ENCODE results near the gene FRAS1. TPM values are rescaled to one million over a fixed set of nuclear protein-coding genes. Genes with fewer than 3 reads are reported as not detected.
A peak's percentile ranks its signal among the peaks of the same experiment; 100 is the strongest.

FRAS1 gene
- total RNA-seq, 2 donors from 2014 or later: 0.17 TPM; not detected in 1

GRCh38 chr4:78551420-78552351, 494.6 kb downstream of the FRAS1 start, which contains the start of gene ANXA3:
Gene ANXA3 (plus strand): TSS chr4:78551770. CDS start chr4:78554474, 2,704 bp downstream.
- Mint-ChIP-seq H3K36me3 (no peaks in the 10 kb centered on the region), H3K9me3 (no peaks in the 10 kb centered on the region), H3K27ac (peak within 1 kb of the TSS; percentile 21 to 74), H3K4me3 (peak within 1 kb of the TSS; percentile 64), H3K27me3 (peaks cover 23 to 33% of the 10 kb centered on the region in 2 donors), H3K4me1 (ENCODE audit: low read depth in 2 of 2) (peaks cover 6 to 9% of the 10 kb centered on the region in 2 donors)
- DNase-seq (ENCODE audit: low spot score): peak; percentile 63
- ATAC-seq: peak; percentile 44 to 73

GRCh38 chr4:78552389-78553042, 495.4 kb downstream of the FRAS1 start:
- H3K27me3 Mint-ChIP-seq: peaks cover 23 to 33% of the 10 kb centered on the region in 2 donors
- no peaks in the 10 kb centered on the region for H3K36me3 Mint-ChIP-seq
- peak in 1 of 2 donors; percentile 70 for ATAC-seq
- H3K27ac Mint-ChIP-seq: peak overlapping the region; percentile 21 to 74
- peak overlapping the region; percentile 30 for H3K4me3 Mint-ChIP-seq
- no peak for DNase-seq (ENCODE audit: low spot score)
- H3K9me3 Mint-ChIP-seq: no peaks in the 10 kb centered on the region
- peaks cover 6 to 9% of the 10 kb centered on the region in 2 donors for H3K4me1 Mint-ChIP-seq (ENCODE audit: low read depth in 2 of 2)

- Mint-ChIP-seq H3K4me1 (ENCODE audit: low read depth in 2 of 2) (peaks cover 6 to 9% of the 10 kb centered on the region in 2 donors), H3K36me3 (no peaks in the 10 kb centered on the region), H3K9me3 (no peaks in the 10 kb centered on the region), H3K27ac (no peak overlapping the region), H3K27me3 (peaks cover 23 to 33% of the 10 kb centered on the region in 2 donors), H3K4me3 (no peak overlapping the region)
- ATAC-seq (peak in 1 of 2 donors; percentile 51), DNase-seq (ENCODE audit: low spot score) (no peak)
These were observed 495.9 kb downstream of the FRAS1 start for GRCh38 chr4:78553043-78553396.

GRCh38 chr4:78553529-78554060, 496.5 kb downstream of the FRAS1 start:
- ATAC-seq: no peak
- H3K4me3 Mint-ChIP-seq: no peak overlapping the region
- DNase-seq (ENCODE audit: low spot score): no peak
- no peaks in the 10 kb centered on the region for H3K9me3 Mint-ChIP-seq
- peaks cover 23 to 33% of the 10 kb centered on the region in 2 donors for H3K27me3 Mint-ChIP-seq
- H3K4me1 Mint-ChIP-seq (ENCODE audit: low read depth in 2 of 2): peaks cover 6 to 9% of the 10 kb centered on the region in 2 donors
- H3K36me3 Mint-ChIP-seq: no peaks in the 10 kb centered on the region
- peak overlapping the region in 1 of 2 donors; percentile 3 for H3K27ac Mint-ChIP-seq

DNA sequence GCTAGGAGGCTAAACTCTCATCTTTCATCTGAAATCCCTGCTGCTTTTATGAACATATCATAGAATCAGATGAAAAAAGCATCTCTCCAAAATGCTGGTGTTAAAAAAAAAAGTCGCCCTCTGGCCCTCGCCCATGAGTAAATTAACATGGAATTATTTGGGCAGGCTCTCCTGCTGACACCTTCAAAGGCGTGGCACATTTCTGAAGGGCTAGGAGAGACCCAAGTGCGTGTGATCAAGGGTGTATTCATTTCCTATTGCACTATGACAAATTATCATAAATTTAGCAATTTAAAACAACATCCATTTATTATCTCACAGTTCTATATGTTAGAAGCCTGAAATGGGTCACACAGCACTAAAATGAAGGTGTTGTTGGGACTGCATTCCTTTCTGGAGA, 499.5 kb downstream of the FRAS1 start:
- no peak overlapping the region for H3K27ac Mint-ChIP-seq
- no peaks in the 10 kb centered on the region for H3K36me3 Mint-ChIP-seq
- ATAC-seq (no peak), DNase-seq (ENCODE audit: low spot score) (no peak)
- H3K9me3 Mint-ChIP-seq: no peaks in the 10 kb centered on the region
- no peak overlapping the region for H3K4me3 Mint-ChIP-seq
- H3K4me1 Mint-ChIP-seq (ENCODE audit: low read depth in 2 of 2): peaks cover 0 to 4% of the 10 kb centered on the region in 2 donors
- peaks cover 6 to 11% of the 10 kb centered on the region in 2 donors for H3K27me3 Mint-ChIP-seq

DNA sequence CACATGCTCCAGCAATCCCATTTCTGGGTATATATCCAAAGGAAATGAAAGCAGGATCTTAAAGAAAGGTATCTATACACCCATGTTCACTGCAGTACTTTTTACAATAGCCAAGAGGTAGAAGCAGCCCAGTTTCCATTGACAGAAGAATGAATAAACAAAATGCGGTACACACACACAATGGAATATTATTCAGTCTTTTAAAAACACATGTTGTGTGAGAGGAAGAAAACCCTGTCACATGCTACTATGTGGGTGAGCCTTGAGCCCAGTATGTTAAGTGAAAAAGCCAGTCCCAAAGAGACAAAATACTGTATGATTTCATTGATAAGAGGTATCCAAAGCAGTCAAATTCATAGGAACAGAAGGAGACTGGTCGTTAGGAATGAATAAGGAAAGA, 500.7 kb downstream of the FRAS1 start:
- Mint-ChIP-seq H3K4me1 (ENCODE audit: low read depth in 2 of 2) (no peaks in the 10 kb centered on the region), H3K36me3 (no peaks in the 10 kb centered on the region), H3K27me3 (peaks cover 9 to 18% of the 10 kb centered on the region in 2 donors), H3K4me3 (no peak overlapping the region), H3K27ac (no peak overlapping the region), H3K9me3 (no peaks in the 10 kb centered on the region)
- no peak for DNase-seq (ENCODE audit: low spot score)
- no peak for ATAC-seq

DNA sequence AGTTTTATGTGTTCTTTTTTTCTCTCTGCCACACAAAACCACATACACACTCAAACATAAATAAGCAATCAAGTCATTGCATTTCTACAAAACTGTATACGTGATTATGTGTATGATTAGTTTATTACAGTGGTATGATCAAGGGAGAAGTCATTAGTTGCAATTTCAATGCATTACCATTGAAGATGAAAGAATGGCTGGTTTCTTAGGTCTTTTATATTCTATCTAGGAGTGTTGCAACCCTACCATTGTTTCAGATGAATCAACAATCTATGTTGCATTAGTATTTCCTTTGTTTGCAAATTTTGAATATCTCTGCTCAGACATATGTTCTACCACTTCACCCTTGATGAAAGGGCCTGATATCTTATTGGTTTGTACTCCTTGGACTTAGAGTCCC, 501.3 kb downstream of the FRAS1 start:
- Mint-ChIP-seq H3K4me3 (no peak overlapping the region), H3K9me3 (no peaks in the 10 kb centered on the region), H3K27me3 (peaks cover 9 to 20% of the 10 kb centered on the region in 2 donors), H3K36me3 (no peaks in the 10 kb centered on the region), H3K27ac (no peak overlapping the region), H3K4me1 (ENCODE audit: low read depth in 2 of 2) (no peaks in the 10 kb centered on the region)
- ATAC-seq: no peak
- no peak for DNase-seq (ENCODE audit: low spot score)

- no peak overlapping the region for H3K27ac Mint-ChIP-seq
- no peak for DNase-seq (ENCODE audit: low spot score)
- H3K27me3 Mint-ChIP-seq: peaks cover 6 to 15% of the 10 kb centered on the region in 2 donors
- H3K4me1 Mint-ChIP-seq (ENCODE audit: low read depth in 2 of 2): no peaks in the 10 kb centered on the region
- no peak for ATAC-seq
- H3K36me3 Mint-ChIP-seq: no peaks in the 10 kb centered on the region
- H3K9me3 Mint-ChIP-seq: no peaks in the 10 kb centered on the region
- H3K4me3 Mint-ChIP-seq: no peak overlapping the region
These were observed 503.3 kb downstream of the FRAS1 start for GRCh38 chr4:78560296-78560963.

DNA sequence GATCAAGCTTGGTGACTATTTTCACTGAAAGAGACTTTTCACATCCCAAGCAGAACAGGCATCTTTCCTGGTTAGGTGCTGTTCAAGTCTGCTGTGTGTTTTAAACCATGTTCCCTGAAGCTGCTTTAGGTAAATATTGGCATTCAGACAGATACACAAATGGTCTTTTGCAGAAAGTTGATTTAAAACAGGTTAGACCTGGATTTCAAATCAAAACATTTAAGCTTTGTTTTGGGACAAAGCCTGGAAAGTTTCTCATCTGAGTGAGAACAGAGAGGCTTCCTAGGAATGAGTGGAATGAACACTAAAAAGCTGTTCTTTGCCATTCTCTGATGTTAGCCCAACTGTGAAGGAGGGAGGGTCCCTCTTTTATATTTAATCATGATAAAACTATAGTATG, 504.6 kb downstream of the FRAS1 start:
- no peaks in the 10 kb centered on the region for H3K36me3 Mint-ChIP-seq
- no peaks in the 10 kb centered on the region for H3K4me1 Mint-ChIP-seq (ENCODE audit: low read depth in 2 of 2)
- H3K4me3 Mint-ChIP-seq: no peak overlapping the region
- no peak for DNase-seq (ENCODE audit: low spot score)
- no peak overlapping the region for H3K27ac Mint-ChIP-seq
- peaks cover 8 to 23% of the 10 kb centered on the region in 2 donors for H3K27me3 Mint-ChIP-seq
- no peaks in the 10 kb centered on the region for H3K9me3 Mint-ChIP-seq
- no peak for ATAC-seq

DNA sequence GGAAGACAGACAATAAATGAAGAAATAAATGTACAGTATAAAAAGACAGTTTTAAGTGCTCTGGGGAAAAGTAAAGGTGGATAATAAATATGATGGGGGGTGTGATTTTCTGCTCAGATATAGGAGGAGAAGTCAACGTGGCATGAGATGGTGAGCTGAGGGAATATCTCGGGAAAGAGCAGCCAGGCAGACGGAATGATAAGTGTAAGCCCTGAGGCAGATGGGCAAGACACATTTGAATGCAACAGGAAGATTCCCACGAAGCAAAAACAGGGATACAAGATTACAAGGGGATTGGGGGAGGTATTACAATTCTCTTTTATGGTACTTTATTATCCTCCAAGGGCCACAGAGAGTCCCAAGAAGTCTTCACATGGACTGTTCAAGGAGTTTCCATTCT, 505.6 kb downstream of the FRAS1 start:
- Mint-ChIP-seq H3K27ac (no peak overlapping the region), H3K4me1 (ENCODE audit: low read depth in 2 of 2) (no peaks in the 10 kb centered on the region), H3K4me3 (no peak overlapping the region), H3K36me3 (no peaks in the 10 kb centered on the region), H3K9me3 (no peaks in the 10 kb centered on the region), H3K27me3 (peaks cover 8 to 23% of the 10 kb centered on the region in 2 donors)
- ATAC-seq (no peak), DNase-seq (ENCODE audit: low spot score) (no peak)

- ATAC-seq: no peak
- Mint-ChIP-seq H3K27ac (no peak overlapping the region), H3K4me1 (ENCODE audit: low read depth in 2 of 2) (no peaks in the 10 kb centered on the region), H3K9me3 (no peaks in the 10 kb centered on the region), H3K27me3 (peaks cover 8 to 23% of the 10 kb centered on the region in 2 donors), H3K4me3 (no peak overlapping the region), H3K36me3 (no peaks in the 10 kb centered on the region)
- DNase-seq (ENCODE audit: low spot score): no peak
These were observed 508.8 kb downstream of the FRAS1 start for GRCh38 chr4:78565971-78566372.

GRCh38 chr4:78566834-78567499, 509.8 kb downstream of the FRAS1 start:
- Mint-ChIP-seq H3K4me1 (ENCODE audit: low read depth in 2 of 2) (no peaks in the 10 kb centered on the region), H3K4me3 (no peak overlapping the region), H3K27ac (no peak overlapping the region), H3K27me3 (peaks cover 10 to 28% of the 10 kb centered on the region in 2 donors), H3K9me3 (no peaks in the 10 kb centered on the region), H3K36me3 (no peaks in the 10 kb centered on the region)
- DNase-seq (ENCODE audit: low spot score) (no peak), ATAC-seq (peak in 1 of 2 donors; percentile 43)

GRCh38 chr4:78567500-78568060, 510.5 kb downstream of the FRAS1 start:
- no peak overlapping the region for H3K4me3 Mint-ChIP-seq
- ATAC-seq: no peak
- H3K4me1 Mint-ChIP-seq (ENCODE audit: low read depth in 2 of 2): no peaks in the 10 kb centered on the region
- no peak overlapping the region for H3K27ac Mint-ChIP-seq
- no peaks in the 10 kb centered on the region for H3K9me3 Mint-ChIP-seq
- no peaks in the 10 kb centered on the region for H3K36me3 Mint-ChIP-seq
- peaks cover 12 to 23% of the 10 kb centered on the region in 2 donors for H3K27me3 Mint-ChIP-seq
- DNase-seq (ENCODE audit: low spot score): no peak
